Measurements from ENCODE around the gene POLR3H.
"Not testable (repeated sequence)": the region's sequence is repeated elsewhere in the genome, so short reads cannot be mapped to it uniquely, and the experiment has no call there.

DNA sequence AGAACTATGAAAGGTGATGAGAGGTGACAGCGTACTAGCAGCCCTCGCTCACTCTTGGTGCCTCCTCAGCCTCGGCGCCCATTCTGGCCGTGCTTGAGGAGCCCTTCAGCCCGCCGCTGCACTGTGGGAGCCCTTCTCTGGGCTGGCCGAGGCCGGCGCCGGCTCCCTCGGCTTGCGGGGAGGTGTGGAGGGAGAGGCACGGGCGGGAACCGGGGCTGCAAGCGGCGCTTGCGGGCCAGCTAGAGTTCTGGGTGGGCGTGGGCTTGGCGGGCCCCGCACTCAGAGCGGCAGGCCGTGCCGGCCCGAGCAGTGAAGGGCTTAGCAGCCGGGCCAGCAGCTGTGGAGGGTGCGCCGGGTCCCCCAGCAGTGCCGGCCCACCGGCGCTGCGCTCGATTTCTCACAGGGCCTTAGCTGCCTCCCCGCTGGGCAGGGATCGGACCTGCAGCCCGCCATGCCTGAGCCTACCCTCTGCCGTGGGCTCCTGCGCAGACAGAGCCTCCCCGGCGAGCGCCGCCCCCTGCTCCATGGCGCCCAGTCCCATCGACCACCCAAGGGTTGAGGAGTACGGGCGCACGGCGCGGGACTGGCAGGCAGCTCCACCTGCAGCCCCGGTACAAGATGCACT lies 49.2 kb upstream of the POLR3H start:
- TF ChIP-seq, protein P1, sequence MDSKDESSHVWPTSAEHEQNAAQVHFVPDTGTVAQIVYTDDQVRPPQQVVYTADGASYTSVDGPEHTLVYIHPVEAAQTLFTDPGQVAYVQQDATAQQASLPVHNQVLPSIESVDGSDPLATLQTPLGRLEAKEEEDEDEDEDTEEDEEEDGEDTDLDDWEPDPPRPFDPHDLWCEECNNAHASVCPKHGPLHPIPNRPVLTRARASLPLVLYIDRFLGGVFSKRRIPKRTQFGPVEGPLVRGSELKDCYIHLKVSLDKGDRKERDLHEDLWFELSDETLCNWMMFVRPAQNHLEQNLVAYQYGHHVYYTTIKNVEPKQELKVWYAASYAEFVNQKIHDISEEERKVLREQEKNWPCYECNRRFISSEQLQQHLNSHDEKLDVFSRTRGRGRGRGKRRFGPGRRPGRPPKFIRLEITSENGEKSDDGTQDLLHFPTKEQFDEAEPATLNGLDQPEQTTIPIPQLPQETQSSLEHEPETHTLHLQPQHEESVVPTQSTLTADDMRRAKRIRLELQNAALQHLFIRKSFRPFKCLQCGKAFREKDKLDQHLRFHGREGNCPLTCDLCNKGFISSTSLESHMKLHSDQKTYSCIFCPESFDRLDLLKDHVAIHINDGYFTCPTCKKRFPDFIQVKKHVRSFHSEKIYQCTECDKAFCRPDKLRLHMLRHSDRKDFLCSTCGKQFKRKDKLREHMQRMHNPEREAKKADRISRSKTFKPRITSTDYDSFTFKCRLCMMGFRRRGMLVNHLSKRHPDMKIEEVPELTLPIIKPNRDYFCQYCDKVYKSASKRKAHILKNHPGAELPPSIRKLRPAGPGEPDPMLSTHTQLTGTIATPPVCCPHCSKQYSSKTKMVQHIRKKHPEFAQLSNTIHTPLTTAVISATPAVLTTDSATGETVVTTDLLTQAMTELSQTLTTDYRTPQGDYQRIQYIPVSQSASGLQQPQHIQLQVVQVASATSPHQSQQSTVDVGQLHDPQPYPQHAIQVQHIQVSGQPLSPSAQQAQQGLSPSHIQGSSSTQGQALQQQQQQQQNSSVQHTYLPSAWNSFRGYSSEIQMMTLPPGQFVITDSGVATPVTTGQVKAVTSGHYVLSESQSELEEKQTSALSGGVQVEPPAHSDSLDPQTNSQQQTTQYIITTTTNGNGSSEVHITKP (tag by site-specific recombination; IDR thresholded peaks at IDR 0.05) = not testable (repeated sequence)
- not testable (repeated sequence) for TF ChIP-seq ZNF324 (tag by site-specific recombination; IDR thresholded peaks at IDR 0.05); ZNF341 (tag by site-specific recombination; IDR thresholded peaks at IDR 0.05; ENCODE audit: low read depth); ZNF174 (tag by site-specific recombination; IDR thresholded peaks at IDR 0.05); KLF9 (tag by site-specific recombination; IDR thresholded peaks at IDR 0.05; ENCODE audit: low read depth)
